Ecto neural progenitor cell (in vitro differentiated cells): ENCODE data around the gene SUSD6.

Experiments
- DNase-seq: peaks from one replicate; pipeline ENCODE4 v3.0.0-alpha.2; 2018; ENCODE audit warnings: low spot score

The SUSD6 gene

GRCh38 chr14:69648480-69649451 is 37.4 kb downstream of the SUSD6 start:
- no peak for DNase-seq

DNA sequence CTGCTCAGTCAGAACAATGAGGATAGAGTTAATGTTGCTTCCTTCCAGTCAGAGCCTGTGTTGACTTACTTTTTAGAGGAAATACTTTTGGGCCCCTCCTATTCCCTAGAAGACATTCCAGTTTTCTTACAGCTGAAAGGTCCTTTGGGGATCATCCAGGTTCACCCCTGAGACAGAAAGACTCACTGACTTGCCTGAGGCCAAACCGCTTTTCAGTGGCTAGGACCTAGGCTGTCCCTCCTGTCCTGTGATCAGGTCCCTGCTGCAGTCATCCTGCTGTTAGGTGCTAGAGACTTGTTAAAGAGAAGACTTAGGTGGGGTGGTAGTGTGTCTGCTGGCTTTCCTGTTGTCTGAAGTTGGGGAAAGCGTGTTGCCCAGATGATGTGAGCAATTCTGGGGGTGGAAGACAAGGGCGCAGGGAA is 39.6 kb downstream of the SUSD6 start:
- DNase-seq, result no peak

- no peak for DNase-seq
Measured at GRCh38 chr14:69651664-69652063, 40.3 kb downstream of the SUSD6 start.

- no peak for DNase-seq
Measured at GRCh38 chr14:69652942-69653684, 41.7 kb downstream of the SUSD6 start.

DNA sequence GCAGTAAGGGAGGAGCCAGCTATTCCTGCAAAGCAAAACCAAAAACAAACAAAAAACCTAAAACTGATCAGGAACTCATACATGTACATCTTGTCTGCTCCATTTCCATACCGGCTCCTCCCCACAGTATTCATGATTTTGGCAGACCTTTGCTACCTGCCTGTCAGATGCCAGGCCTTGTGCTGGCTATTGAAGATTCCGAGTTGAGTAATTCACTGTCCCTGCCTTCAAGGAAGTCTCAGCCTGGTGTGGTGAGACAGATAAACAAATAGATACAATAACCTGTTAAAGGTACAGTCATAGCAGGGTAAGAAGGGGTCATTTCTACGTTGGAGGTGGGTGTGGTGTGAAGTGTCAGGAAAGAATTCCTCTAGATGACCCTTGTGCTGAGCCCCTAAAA is 42.7 kb downstream of the SUSD6 start:
- DNase-seq, result no peak

DNA sequence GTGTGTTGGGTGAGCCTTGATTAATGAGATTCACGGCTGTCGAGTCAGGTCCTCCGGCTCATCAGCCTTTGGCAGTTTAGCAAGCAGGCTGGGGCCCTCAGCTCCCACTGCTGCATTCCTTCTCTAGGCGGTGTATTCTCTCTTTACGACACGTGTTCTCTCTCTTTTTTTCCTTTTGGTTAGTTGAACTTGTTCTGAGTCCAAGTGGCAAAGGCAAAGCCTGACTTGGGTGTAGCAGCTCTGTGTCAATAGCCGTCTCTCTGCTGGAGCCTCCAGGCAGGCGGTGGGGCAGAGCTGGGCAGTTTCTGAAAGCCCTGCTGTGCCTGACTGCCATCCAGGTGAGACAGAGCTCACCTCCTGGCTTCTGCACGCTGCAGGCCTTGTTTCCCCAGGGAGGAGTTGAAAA is 46.6 kb downstream of the SUSD6 start:
- no peak for DNase-seq

DNA sequence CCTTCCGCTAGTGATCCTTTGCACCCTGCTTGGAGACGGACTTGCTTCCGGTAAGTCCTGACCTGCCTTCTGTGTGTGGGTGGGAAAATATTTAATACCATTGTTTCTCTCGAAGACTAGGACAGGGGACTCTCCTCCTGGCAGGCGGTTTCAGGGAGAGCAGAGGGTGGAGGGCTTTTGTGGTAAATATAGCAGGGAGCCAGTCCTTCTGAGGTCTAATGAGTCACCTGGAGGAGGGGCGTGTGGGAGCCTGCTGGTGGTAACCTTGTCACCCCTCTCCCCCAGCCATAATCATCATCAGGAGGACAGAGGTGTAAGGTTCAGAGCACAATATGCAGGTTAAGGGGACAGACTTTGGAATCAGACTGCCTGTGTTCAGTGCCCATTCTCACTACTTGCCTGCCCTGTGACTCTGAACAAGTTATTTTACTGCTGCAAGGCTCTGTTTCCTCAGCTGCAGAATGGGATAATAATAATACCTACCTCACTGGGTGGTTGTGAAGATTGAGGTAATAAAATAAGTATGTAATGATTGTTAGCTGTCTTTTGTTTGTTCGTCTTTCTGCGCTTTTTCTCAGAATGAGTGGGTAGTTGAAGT is 47.4 kb downstream of the SUSD6 start:
- DNase-seq, result no peak

DNA sequence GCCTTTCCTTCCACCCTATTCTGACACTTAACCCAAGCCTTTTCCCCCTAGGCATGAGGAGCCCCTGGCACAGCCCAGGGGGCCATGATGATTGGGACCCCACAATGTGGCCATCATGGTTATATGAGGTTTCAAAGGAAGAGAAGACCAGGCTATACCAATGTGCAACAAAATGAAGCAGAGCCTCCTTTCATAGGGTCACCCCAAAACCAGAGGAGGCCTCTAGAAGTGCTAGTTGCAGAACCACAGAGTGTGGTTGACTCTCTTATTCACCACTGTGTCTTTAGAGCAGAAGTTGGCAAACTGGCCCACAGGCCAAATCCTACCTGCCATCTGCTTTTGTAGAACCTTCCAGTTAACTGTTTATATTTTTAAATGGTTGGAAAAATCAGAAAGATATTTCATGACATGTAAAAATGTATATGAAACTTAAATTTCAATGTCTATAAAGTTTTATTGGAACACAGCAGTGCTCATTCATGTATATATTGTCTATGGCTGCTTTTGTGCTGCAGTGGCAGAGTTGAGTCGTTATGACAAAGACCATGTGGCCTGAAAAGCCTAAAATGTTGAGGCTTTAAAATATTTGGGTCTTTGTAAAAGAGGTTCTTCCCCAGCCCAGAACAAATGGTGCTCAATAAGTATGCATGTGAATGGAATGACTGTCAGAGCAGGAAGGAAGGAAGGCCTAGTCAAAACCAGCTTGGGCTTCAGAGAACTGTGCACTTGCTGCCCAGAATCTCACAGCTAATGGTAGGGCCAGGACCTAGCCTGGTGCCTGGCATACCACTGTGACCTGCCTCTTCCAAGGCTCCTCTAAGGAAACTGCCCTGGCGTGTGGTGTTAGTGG is 49.2 kb downstream of the SUSD6 start:
- no peak for DNase-seq

GRCh38 chr14:69661194-69661537 is 49.8 kb downstream of the SUSD6 start:
- no peak for DNase-seq

GRCh38 chr14:69662636-69663299 is 51.4 kb downstream of the SUSD6 start:
- DNase-seq, result no peak

- DNase-seq, result no peak
Measured at GRCh38 chr14:69663300-69663643, 51.9 kb downstream of the SUSD6 start.

DNA sequence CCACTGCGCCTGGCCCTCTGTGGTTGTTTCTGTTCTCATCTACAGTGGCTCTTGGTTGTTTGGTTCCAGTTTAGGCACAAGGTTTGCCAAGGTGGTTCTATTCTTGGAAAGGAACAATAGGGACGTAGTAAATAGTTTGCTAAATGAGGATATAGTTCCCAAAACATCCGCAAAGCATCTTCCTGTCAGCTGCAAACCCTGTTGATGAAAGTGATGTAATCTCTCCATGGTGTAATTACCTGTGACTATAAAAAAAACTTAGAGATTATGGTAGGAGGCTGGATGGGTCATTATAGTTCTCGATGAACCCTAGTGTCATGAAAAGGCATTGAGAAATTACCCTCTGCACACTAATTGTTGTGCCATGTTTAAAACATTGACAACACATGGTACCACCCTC is 52.9 kb downstream of the SUSD6 start:
- no peak for DNase-seq

GRCh38 chr14:69664865-69665526 is 53.6 kb downstream of the SUSD6 start:
- DNase-seq, result no peak

DNA sequence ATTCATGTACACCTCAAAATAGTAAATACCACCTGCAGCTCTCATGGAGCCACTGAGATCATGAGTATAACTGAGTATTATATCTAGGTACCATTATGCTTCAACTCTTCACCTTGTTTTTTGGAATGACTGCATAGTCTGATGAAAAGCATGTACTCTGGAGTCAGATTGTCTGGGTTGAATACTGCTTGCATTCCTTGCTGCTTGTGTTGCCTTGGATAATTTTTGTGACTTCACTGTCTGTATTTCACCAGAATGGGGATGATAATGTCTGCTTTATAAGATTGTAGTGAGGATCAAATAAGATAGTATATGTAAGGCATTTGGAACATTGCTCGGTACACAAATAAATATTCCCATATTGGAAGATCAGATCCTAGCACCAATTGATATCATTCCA is 54.2 kb downstream of the SUSD6 start:
- no peak for DNase-seq

DNA sequence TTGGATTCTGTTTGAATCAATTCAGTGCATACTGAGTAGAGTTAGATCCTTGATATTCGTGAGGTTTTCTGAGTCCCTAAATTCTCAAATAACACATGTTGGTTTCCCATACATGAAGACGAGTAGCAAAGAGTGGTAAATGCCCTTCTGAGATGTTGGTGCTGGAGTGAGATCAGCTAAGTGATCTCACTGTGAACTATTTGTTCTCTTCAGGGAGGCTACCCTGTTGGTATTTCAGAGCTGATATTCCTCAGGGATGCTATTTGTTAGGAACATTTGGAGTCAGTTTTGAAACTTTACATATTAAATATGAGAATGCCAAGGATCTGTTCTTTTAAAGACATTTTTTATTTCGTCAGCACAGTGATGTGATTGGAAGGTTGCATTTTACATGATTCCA is 54.7 kb downstream of the SUSD6 start:
- DNase-seq, result no peak

DNA sequence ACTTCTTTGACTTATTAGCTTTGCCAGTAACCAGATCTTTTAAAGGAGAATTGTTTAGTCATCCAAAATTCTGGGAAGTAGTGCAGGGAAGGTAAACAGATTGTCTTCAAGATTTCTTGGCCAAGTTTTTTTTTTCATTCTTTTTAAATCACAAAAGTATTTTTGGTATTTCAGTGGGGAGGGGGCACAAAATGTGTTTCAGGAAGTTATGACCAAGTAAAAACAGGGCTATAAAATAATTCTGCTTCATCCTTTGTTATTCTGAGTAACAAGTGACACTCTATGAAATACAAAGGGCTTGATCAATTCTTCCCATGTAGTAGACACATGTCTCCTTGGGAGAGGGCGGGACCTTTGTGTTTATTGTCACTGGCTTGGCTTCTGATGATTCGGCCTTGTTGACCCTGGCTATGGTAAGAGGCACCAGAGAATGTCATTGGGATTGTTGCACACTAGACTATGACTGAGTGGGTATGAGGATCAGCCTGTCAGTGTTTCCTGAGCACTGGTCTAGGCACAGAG is 55.4 kb downstream of the SUSD6 start:
- DNase-seq, result no peak

- no peak for DNase-seq
Measured at GRCh38 chr14:69667938-69668335, 56.5 kb downstream of the SUSD6 start.

- DNase-seq, result no peak
Measured at GRCh38 chr14:69669375-69669774, 58.0 kb downstream of the SUSD6 start.

DNA sequence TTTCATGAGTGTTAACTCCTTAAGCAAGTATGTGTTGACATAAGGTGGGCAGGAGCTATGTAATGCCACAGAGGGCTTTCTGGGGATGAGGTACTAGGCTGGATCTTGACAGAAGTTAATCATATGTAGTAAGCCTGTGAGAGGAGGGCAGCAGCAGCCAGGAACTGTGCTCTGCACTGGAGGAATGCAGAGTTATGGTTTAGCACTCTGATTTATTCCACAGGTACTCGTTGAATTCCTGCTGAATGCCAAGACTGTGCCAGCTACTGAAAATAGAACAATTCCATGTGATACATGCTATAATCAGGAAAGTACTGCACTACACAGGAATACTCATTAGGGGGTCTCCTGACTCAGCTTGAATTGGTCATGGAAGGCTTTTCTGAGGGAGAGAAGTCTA is 58.7 kb downstream of the SUSD6 start:
- DNase-seq, result no peak

DNA sequence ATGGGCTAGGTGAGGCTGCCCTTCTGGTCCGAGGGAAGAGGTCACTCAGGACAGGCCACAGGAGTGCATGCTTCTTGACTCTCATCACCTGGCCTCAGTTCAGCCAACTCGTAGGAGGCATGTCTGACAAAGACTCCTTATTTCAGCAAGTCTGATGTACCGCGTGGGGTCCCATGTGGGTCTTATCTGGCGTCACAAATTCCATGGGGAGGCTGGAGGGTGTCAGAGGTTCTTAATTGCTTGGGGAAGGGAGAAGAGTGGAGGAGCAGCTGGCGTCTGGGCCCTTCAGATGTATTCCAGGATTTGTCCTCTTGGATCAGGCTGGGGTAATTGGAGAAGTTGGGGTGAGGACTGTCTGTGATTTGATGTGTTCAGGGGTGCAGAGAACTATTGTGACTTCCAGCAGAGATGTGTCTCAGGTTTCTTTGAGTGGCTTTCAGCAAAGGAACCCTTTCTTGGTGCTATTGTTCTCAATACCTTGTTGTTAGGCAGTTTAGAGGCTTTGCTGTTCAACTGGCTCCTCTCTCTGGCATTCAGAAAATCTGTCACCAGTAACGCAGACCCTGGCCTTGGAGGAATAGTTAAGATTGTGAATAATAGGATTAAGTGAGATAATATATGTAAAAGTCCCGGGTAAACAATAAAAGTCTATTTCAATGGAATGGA is 60.1 kb downstream of the SUSD6 start:
- DNase-seq, result no peak
